ENCODE data around the gene PALM. TPM values are rescaled to one million over a fixed set of nuclear protein-coding genes. Genes with fewer than 3 reads are reported as not detected.

PALM gene
- total and polyA plus RNA-seq, 9 of the 15 experiments (the other 6 are each of a cell fraction or from before 2014, with no cell fraction given): 0.04 to 6.6 (median 1.7) TPM

GRCh38 chr19:791567-792305 is 83.0 kb downstream of the PALM start (continued):
- no peak; the same call in 1 of the 2 replicates for TF ChIP-seq ETV5 (CRISPR knock-in tag; IDR thresholded peaks at IDR 0.05; ENCODE audit: low read depth)
- TF ChIP-seq TBL1XR1 (IDR thresholded peaks at IDR 0.05; ENCODE audit: low read length in 2 of 2): peak in 1 of 2 experiments; percentile 59; a peak in 1 of 4 replicates
- no peak for TF ChIP-seq PRPF4 (IDR thresholded peaks at IDR 0.05; ENCODE audit: insufficient read depth, low read depth, low read length, poor library complexity, severe bottlenecking)
- TF ChIP-seq ZBTB17 (CRISPR knock-in tag; IDR thresholded peaks at IDR 0.05): no peak
- no peak for TF ChIP-seq SRSF3 (IDR thresholded peaks at IDR 0.05; ENCODE audit: insufficient read depth, low read length)
- no peak for TF ChIP-seq SMAD2 (IDR thresholded peaks at IDR 0.05; ENCODE audit: low read depth, low read length)
- no peak for TF ChIP-seq TEAD1 (CRISPR knock-in tag; IDR thresholded peaks at IDR 0.05)
- no peak for TF ChIP-seq STAG1 (CRISPR knock-in tag; IDR thresholded peaks at IDR 0.05; ENCODE audit: borderline replicate concordance)
- no peak for TF ChIP-seq ZNF133 (CRISPR knock-in tag; IDR thresholded peaks at IDR 0.05)
- peak in 1 of 2 experiments; percentile 58; a peak in 2 of 4 replicates for TF ChIP-seq HDAC1 (IDR thresholded peaks at IDR 0.05)
- TF ChIP-seq RBBP5 (IDR thresholded peaks at IDR 0.05; ENCODE audit: borderline replicate concordance, insufficient read depth, low read length, poor library complexity, severe bottlenecking): no peak
- no peak for TF ChIP-seq ADNP (tag; IDR thresholded peaks at IDR 0.05)
- TF ChIP-seq XRCC5 (IDR thresholded peaks at IDR 0.05; ENCODE audit: low read depth, low read length): no peak
- no peak for TF ChIP-seq ATF1 (CRISPR knock-in tag; IDR thresholded peaks at IDR 0.05)
- TF ChIP-seq ATF1 (tag; IDR thresholded peaks at IDR 0.05): 0 out of 2 replicates have a peak, but pooled peaks have one; percentile 3
- no peak for TF ChIP-seq SRF (CRISPR knock-in tag; IDR thresholded peaks at IDR 0.05)
- no peak for TF ChIP-seq TSC22D4 (tag; IDR thresholded peaks at IDR 0.05)
- peak; percentile 51 for TF ChIP-seq SMARCE1 (IDR thresholded peaks at IDR 0.05)
- no peak for TF ChIP-seq HNRNPK (IDR thresholded peaks at IDR 0.05; ENCODE audit: low read depth, low read length, poor library complexity, severe bottlenecking)
- no peak for TF ChIP-seq E2F6 (IDR thresholded peaks at IDR 0.05; ENCODE audit: borderline replicate concordance in 1 of 2, extremely low read depth in 1 of 2, insufficient read depth in 1 of 2, insufficient read length in 1 of 2, low read depth in 1 of 2, low read length in 1 of 2, poor library complexity in 1 of 2, severe bottlenecking in 1 of 2)
- TF ChIP-seq ZFP36 (IDR thresholded peaks at IDR 0.05; ENCODE audit: low read depth, low read length, partially characterized antibody): no peak
- TF ChIP-seq SRSF7 (optimal IDR thresholded peaks at IDR 0.05; ENCODE audit: low read depth, low read length): no peak
- TF ChIP-seq ZNF717 (CRISPR knock-in tag; IDR thresholded peaks at IDR 0.05): no peak
- TF ChIP-seq SMAD4 (CRISPR knock-in tag; conservative IDR thresholded peaks at IDR 0.05): no peak
- TF ChIP-seq KDM4B (IDR thresholded peaks at IDR 0.05; ENCODE audit: borderline replicate concordance in 2 of 2, low read depth in 1 of 2): no peak
- no peak for TF ChIP-seq PHB (CRISPR knock-in tag; IDR thresholded peaks at IDR 0.05)
- no peak for TF ChIP-seq ZNF175 (CRISPR knock-in tag; IDR thresholded peaks at IDR 0.05; ENCODE audit: low read depth)
- no peak for TF ChIP-seq FUS (optimal IDR thresholded peaks at IDR 0.05; ENCODE audit: low read depth, low read length)
- no peak for TF ChIP-seq FOXJ3 (CRISPR knock-in tag; IDR thresholded peaks at IDR 0.05)

Measured in K562 (cell line).